RKO (cell line): ENCODE data around the gene PTPRM.

Source experiments
- DNase-seq: peaks from one replicate; pipeline ENCODE4 v3.0.0-alpha.2; 2016; ENCODE audit warnings: low spot score

The PTPRM gene

GRCh38 chr18:7566567-7567473 lies at the start of gene PTPRM:
Gene PTPRM (plus strand): TSS chr18:7567316. CDS start chr18:7567819, 503 bp downstream.
- no peak for DNase-seq

- no peak for DNase-seq
These were observed 49.3 kb upstream of the PTPRM start for GRCh38 chr18:7517852-7518251.

GRCh38 chr18:7520200-7520785 lies 46.8 kb upstream of the PTPRM start:
- DNase-seq, result no peak

- no peak for DNase-seq
These were observed 45.8 kb upstream of the PTPRM start for GRCh38 chr18:7521226-7521856.

GRCh38 chr18:7523772-7524171 lies 43.3 kb upstream of the PTPRM start:
- DNase-seq, result no peak

- no peak for DNase-seq
These were observed 42.3 kb upstream of the PTPRM start for GRCh38 chr18:7524786-7525185.

- no peak for DNase-seq
These were observed 34.2 kb upstream of the PTPRM start for GRCh38 chr18:7532942-7533341.

- DNase-seq, result no peak
These were observed 31.5 kb upstream of the PTPRM start for GRCh38 chr18:7535436-7536205.

- DNase-seq, result no peak
These were observed 30.0 kb upstream of the PTPRM start for GRCh38 chr18:7537145-7537544.

- no peak for DNase-seq
These were observed 25.3 kb upstream of the PTPRM start for GRCh38 chr18:7541835-7542234.

GRCh38 chr18:7544686-7545085 lies 22.4 kb upstream of the PTPRM start:
- DNase-seq, result no peak

- DNase-seq, result no peak
These were observed 21.4 kb upstream of the PTPRM start for GRCh38 chr18:7545734-7546133.

- no peak for DNase-seq
These were observed 18.9 kb upstream of the PTPRM start for GRCh38 chr18:7548221-7548620.

GRCh38 chr18:7548721-7549120 lies 18.4 kb upstream of the PTPRM start:
- no peak for DNase-seq

GRCh38 chr18:7557973-7558372 lies 9.1 kb upstream of the PTPRM start:
- DNase-seq, result no peak

- no peak for DNase-seq
These were observed 8.3 kb upstream of the PTPRM start for GRCh38 chr18:7558769-7559168.

- DNase-seq, result no peak
These were observed 7.3 kb upstream of the PTPRM start for GRCh38 chr18:7559709-7560319.

- DNase-seq, result no peak
These were observed 5.1 kb upstream of the PTPRM start for GRCh38 chr18:7561909-7562460.

GRCh38 chr18:7562491-7562890 lies 4.6 kb upstream of the PTPRM start:
- no peak for DNase-seq

GRCh38 chr18:7565677-7566076 lies 1.4 kb upstream of the PTPRM start:
- DNase-seq, result no peak

GRCh38 chr18:7566244-7566566 lies 911 bp upstream of the PTPRM start:
- DNase-seq, result no peak
